Measurements from ENCODE around the gene GGT6.

The GGT6 gene

DNA sequence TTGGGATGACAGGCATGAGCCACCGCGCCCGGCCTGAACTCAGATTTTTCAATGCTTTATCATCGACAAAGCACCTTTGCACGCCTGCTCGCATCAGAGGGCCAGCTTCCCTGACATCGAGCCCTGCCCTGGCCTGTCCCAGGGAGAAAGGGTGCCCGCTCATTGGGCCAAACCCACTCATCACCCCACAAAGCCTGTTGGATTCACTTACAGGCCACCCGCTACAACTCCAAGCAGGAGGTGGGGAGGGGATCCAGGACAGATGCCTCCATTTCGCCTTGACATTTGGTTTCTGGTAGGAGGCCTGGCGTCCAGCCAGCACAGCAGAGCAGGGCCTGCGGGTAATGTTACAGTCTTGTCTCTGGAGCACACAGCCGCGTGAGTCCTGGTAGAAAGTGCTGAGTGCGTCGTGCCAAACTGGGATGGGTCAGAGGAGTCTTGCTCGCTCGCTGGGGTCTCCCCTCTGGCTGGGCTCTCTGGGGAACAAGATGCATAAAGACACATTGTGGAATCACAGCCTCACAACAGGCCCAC lies 43.8 kb upstream of the GGT6 start:
- peak; percentile 90 for ATAC-seq
- TF ChIP-seq TCF4 (CRISPR knock-in tag; IDR thresholded peaks at IDR 0.05; ENCODE audit: borderline replicate concordance): peak; percentile 56; the same call in 1 of the 2 replicates
- no peak for TF ChIP-seq TOX (CRISPR knock-in tag; IDR thresholded peaks at IDR 0.05; ENCODE audit: borderline replicate concordance)

DNA sequence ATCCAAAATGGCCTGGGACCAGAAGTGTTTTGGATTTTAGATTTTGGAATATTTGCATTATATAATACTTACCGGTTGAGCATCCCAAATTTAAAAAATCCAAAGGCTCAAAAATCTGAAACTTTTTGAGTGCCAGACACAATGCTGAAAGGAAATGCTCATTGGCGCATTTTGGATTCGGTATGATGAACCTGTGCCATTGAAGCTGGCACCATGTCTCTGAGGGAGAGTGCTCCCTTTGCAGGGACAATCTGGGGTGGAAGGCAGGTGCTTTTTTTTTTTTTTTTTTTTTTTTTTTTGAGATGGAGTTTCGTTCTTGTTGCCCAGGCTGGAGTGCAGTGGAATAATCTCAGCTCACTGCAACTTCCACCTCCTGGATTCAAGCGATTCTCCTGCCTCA lies 41.7 kb upstream of the GGT6 start:
- no peak for TF ChIP-seq ARNTL (CRISPR knock-in tag; IDR thresholded peaks at IDR 0.05; ENCODE audit: borderline replicate concordance, low read depth)
- TF ChIP-seq, protein P1, sequence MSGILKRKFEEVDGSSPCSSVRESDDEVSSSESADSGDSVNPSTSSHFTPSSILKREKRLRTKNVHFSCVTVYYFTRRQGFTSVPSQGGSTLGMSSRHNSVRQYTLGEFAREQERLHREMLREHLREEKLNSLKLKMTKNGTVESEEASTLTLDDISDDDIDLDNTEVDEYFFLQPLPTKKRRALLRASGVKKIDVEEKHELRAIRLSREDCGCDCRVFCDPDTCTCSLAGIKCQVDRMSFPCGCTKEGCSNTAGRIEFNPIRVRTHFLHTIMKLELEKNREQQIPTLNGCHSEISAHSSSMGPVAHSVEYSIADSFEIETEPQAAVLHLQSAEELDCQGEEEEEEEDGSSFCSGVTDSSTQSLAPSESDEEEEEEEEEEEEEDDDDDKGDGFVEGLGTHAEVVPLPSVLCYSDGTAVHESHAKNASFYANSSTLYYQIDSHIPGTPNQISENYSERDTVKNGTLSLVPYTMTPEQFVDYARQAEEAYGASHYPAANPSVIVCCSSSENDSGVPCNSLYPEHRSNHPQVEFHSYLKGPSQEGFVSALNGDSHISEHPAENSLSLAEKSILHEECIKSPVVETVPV (CRISPR knock-in tag; IDR thresholded peaks at IDR 0.05): no peak
- TF ChIP-seq SNAI2 (CRISPR knock-in tag; IDR thresholded peaks at IDR 0.05): no peak
- no peak for TF ChIP-seq BACH2 (CRISPR knock-in tag; IDR thresholded peaks at IDR 0.05; ENCODE audit: borderline replicate concordance)
- TF ChIP-seq, protein P2, sequence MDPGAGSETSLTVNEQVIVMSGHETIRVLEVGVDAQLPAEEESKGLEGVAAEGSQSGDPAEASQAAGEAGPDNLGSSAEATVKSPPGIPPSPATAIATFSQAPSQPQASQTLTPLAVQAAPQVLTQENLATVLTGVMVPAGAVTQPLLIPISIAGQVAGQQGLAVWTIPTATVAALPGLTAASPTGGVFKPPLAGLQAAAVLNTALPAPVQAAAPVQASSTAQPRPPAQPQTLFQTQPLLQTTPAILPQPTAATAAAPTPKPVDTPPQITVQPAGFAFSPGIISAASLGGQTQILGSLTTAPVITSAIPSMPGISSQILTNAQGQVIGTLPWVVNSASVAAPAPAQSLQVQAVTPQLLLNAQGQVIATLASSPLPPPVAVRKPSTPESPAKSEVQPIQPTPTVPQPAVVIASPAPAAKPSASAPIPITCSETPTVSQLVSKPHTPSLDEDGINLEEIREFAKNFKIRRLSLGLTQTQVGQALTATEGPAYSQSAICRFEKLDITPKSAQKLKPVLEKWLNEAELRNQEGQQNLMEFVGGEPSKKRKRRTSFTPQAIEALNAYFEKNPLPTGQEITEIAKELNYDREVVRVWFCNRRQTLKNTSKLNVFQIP (CRISPR knock-in tag; IDR thresholded peaks at IDR 0.05; ENCODE audit: borderline replicate concordance, low read depth): no peak
- no peak for TF ChIP-seq PPARA (CRISPR knock-in tag; IDR thresholded peaks at IDR 0.05; ENCODE audit: borderline replicate concordance)
- TF ChIP-seq, protein P3, sequence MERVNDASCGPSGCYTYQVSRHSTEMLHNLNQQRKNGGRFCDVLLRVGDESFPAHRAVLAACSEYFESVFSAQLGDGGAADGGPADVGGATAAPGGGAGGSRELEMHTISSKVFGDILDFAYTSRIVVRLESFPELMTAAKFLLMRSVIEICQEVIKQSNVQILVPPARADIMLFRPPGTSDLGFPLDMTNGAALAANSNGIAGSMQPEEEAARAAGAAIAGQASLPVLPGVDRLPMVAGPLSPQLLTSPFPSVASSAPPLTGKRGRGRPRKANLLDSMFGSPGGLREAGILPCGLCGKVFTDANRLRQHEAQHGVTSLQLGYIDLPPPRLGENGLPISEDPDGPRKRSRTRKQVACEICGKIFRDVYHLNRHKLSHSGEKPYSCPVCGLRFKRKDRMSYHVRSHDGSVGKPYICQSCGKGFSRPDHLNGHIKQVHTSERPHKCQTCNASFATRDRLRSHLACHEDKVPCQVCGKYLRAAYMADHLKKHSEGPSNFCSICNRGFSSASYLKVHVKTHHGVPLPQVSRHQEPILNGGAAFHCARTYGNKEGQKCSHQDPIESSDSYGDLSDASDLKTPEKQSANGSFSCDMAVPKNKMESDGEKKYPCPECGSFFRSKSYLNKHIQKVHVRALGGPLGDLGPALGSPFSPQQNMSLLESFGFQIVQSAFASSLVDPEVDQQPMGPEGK (CRISPR knock-in tag; IDR thresholded peaks at IDR 0.05; ENCODE audit: borderline replicate concordance): no peak
- TF ChIP-seq, protein P4, sequence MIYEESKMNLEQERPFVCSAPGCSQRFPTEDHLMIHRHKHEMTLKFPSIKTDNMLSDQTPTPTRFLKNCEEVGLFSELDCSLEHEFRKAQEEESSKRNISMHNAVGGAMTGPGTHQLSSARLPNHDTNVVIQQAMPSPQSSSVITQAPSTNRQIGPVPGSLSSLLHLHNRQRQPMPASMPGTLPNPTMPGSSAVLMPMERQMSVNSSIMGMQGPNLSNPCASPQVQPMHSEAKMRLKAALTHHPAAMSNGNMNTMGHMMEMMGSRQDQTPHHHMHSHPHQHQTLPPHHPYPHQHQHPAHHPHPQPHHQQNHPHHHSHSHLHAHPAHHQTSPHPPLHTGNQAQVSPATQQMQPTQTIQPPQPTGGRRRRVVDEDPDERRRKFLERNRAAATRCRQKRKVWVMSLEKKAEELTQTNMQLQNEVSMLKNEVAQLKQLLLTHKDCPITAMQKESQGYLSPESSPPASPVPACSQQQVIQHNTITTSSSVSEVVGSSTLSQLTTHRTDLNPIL (CRISPR knock-in tag; IDR thresholded peaks at IDR 0.05; ENCODE audit: low read depth): no peak
- TF ChIP-seq ZC3H10 (CRISPR knock-in tag; IDR thresholded peaks at IDR 0.05): no peak
- no peak for TF ChIP-seq ZFP30 (CRISPR knock-in tag; IDR thresholded peaks at IDR 0.05)
- TF ChIP-seq ZNF8 (CRISPR knock-in tag; IDR thresholded peaks at IDR 0.05): no peak
- no peak for TF ChIP-seq TCF4 (CRISPR knock-in tag; IDR thresholded peaks at IDR 0.05; ENCODE audit: borderline replicate concordance)
- TF ChIP-seq, protein P5, sequence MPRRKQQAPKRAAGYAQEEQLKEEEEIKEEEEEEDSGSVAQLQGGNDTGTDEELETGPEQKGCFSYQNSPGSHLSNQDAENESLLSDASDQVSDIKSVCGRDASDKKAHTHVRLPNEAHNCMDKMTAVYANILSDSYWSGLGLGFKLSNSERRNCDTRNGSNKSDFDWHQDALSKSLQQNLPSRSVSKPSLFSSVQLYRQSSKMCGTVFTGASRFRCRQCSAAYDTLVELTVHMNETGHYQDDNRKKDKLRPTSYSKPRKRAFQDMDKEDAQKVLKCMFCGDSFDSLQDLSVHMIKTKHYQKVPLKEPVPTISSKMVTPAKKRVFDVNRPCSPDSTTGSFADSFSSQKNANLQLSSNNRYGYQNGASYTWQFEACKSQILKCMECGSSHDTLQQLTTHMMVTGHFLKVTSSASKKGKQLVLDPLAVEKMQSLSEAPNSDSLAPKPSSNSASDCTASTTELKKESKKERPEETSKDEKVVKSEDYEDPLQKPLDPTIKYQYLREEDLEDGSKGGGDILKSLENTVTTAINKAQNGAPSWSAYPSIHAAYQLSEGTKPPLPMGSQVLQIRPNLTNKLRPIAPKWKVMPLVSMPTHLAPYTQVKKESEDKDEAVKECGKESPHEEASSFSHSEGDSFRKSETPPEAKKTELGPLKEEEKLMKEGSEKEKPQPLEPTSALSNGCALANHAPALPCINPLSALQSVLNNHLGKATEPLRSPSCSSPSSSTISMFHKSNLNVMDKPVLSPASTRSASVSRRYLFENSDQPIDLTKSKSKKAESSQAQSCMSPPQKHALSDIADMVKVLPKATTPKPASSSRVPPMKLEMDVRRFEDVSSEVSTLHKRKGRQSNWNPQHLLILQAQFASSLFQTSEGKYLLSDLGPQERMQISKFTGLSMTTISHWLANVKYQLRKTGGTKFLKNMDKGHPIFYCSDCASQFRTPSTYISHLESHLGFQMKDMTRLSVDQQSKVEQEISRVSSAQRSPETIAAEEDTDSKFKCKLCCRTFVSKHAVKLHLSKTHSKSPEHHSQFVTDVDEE (CRISPR knock-in tag; IDR thresholded peaks at IDR 0.05): no peak
- ATAC-seq: no peak

DNA sequence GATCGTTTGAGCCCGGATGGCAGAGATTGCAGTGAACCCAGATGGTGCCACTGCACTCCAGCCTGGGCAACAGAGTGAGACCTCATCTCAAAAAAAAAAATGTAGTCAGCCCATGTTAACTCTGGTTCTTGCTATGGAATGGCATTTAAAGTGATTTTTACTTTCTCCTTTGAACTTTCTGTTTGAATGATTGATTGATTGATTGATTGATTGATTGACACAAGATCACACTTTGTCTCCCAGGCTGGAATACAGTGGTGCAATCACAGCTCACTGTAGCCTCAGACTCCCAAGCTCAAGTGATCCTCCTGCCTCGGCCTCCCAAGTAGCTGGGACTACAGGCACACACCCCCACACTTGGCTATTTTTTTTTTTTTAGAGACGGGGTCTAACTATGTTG lies 40.9 kb upstream of the GGT6 start:
- TF ChIP-seq, protein P2 (CRISPR knock-in tag; IDR thresholded peaks at IDR 0.05; ENCODE audit: borderline replicate concordance, low read depth): no peak
- TF ChIP-seq, protein P4 (CRISPR knock-in tag; IDR thresholded peaks at IDR 0.05; ENCODE audit: low read depth): no peak
- no peak for TF ChIP-seq ZC3H10 (CRISPR knock-in tag; IDR thresholded peaks at IDR 0.05)
- TF ChIP-seq ARNTL (CRISPR knock-in tag; IDR thresholded peaks at IDR 0.05; ENCODE audit: borderline replicate concordance, low read depth): no peak
- TF ChIP-seq CSDC2 (CRISPR knock-in tag; IDR thresholded peaks at IDR 0.05): no peak
- no peak for TF ChIP-seq ZFP3 (CRISPR knock-in tag; IDR thresholded peaks at IDR 0.05)
- TF ChIP-seq, protein P5 (CRISPR knock-in tag; IDR thresholded peaks at IDR 0.05): no peak
- TF ChIP-seq ZNF565 (CRISPR knock-in tag; conservative IDR thresholded peaks at IDR 0.05; ENCODE audit: low read depth): no peak
- no peak for ATAC-seq

All from SK-N-SH treated with all-trans-retinoic acid at 6 μM for 48 hours (cell line).